ENCODE data around the gene CHFR.
"Not testable (repeated sequence)": the region's sequence is repeated elsewhere in the genome, so short reads cannot be mapped to it uniquely, and the experiment has no call there.

CHFR gene

DNA sequence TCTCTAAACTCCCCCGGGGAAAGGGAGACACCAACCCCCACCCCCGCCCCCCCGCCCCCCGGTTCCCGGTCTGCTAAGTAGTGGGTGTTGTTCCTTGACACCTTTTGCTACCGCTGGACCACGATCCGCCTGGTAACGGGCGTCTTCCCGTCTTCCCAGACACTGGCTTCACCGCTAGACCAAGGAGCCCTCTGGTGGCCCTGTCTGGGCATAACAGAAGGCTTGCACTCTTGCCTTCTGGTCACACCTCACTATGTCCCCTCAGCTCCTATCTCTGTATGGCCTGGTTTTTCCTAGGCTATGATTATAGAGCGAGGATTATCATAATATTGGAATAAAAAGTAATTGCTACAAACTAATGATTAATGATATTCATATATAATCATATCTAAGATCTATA is 78.0 kb downstream of the CHFR start:
- not testable (repeated sequence) for DNase-seq (ENCODE audit: low read depth)

DNA sequence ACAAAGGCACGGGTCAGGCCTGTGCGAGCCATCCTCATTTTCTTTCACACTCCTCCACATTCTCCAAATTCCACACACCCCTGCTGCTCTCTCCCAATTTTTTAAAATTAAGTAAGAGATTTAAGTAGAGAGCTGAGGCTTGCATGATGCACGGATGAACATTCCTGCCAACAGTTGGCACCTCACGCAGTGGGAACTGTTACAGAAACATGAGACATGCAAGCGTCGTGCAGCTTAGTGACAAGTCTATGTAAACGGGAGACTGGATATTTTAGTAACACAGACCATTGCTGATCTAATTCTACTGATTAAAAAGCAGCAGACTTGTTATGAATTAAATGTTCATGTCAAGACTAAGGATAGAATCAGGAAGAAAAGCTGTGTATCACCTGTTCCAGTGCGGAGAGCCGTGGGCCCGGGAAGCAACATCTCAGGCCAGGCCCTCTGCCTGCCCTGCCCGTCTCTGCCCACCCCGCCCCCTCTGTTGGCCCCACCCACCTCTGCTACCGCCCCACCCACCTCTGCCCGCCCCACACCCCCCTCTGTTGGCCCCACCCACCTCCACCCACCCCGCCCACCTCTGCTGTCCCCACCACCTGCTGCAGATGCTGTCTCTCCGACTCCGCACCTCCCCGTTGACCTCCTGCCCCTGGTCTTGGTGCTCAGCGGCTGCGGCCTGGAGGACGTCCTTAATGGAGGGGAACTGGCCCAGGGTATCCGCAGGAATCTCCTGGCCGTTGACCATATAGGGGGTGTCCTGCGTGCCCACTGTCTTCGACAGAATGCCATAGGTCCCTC is 79.9 kb downstream of the CHFR start:
- DNase-seq (ENCODE audit: low read depth): no peak

DNA sequence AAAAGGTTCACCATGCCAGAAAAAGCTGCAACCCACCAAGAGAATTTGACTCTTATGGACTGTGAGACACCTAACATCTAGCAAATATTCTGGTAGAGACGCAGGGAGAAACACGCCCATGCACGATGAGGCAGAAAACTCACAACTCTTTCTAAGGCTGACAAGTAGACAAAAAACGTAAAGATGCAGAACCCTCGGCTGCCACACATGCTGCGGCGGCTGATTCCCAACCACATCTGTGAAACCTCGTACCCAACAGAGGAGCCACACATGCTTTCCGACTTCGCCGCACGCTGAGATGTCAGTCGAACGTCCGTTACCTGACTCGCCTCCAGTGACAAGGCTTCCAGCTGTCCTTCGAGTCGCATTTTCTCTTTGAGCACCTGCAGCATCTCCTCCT is 80.5 kb downstream of the CHFR start:
- no peak for DNase-seq (ENCODE audit: low read depth)

DNA sequence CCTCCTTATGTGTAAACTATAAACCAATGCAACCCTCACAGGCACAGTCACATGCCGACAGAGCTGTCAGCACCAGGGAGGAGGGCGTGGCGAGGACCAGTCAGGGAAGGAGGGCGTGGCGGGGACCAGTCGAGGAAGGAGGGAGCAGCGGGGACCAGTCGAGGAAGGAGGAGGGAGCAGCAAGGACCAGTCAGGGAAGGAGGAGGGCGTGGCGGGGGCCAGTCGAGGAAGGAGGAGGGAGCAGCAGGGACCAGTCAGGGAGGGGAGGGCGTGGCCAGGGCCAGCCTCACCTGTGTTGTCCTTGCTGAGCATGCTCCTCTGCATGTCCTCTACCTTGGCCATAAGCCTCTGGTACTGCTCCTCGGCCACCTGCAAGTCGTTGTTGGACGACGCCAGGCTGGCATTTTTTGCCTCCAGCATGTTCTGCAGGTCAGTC is 83.0 kb downstream of the CHFR start:
- no peak for DNase-seq (ENCODE audit: low read depth)

DNA sequence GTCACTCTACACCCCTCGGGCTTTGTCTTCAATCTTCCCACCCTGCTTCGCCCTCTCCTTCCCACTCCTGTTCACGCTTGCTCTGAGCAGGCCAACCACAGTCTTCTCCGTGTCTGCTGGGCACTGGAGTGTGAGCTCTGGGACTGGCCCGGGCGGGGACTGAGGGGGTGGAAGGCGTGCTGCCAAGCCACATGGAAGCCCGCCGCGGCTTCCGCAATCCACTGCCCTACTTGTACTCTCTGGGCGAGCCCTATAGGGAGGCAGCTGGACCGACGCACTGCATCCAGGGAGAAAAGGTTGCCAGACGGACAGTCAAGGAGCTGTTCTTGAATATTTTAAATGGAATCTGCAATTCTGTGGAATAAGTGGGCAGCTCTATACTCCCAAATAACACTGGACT is 83.5 kb downstream of the CHFR start:
- no peak for DNase-seq (ENCODE audit: low read depth)

DNA sequence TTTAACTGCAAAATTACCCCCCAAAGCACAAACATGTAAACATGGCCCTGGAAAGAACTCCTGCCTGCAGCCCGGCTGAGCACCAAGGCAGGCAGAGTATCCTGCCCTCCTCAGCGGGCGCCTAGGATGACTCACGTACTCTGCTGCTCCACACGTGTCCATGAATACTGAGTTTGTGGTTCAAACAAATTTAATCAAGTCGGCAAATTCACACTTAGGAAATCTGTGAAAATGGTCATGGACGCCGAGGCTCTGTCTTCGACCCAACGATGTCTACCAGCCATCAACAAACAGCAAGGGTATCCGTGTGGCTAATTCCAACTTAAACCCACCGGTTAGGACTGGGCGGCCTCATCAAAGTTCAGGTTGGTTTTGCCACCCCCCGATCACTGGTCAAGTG is 84.3 kb downstream of the CHFR start:
- DNase-seq (ENCODE audit: low read depth): no peak

DNA sequence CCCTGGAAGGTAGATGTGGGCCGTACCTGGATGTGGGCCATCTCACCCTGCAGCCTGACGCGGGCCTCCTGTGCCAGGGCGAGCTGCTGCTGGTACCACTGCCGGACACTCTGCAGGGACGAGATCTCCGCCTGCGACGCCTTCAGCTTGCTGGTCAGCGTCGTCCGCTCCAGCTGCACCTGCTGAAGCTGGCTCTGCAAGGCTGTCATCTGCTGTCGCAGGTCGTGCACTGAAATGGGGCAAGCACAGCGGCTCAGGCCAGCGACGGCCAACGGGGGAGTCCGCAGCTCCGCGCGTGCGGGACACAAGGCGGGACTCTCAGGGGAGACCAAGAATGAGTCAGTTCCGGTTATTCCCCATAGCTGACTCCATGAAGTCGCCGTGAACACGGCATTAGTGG is 85.7 kb downstream of the CHFR start:
- no peak for DNase-seq (ENCODE audit: low read depth)

DNA sequence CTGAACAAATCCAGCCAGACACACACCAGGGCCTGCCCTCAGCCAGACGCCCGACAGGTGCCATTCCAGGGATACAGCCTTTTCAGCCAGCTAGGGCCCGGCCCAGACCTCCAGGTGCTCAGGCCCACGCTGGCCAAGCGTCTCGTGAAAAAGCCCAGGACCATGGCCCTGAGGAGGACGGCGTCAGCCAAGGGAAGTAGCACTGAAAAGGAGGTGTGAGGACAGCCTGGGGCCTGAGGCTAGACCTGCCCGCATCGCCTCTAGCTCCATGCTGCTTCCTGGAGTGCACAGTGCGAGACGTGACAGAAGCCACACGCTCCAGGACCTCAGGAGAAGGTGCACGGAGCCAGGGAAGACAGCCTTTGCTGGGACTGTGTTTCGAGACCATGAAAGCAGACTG is 88.6 kb downstream of the CHFR start:
- no peak for DNase-seq (ENCODE audit: low read depth)

DNA sequence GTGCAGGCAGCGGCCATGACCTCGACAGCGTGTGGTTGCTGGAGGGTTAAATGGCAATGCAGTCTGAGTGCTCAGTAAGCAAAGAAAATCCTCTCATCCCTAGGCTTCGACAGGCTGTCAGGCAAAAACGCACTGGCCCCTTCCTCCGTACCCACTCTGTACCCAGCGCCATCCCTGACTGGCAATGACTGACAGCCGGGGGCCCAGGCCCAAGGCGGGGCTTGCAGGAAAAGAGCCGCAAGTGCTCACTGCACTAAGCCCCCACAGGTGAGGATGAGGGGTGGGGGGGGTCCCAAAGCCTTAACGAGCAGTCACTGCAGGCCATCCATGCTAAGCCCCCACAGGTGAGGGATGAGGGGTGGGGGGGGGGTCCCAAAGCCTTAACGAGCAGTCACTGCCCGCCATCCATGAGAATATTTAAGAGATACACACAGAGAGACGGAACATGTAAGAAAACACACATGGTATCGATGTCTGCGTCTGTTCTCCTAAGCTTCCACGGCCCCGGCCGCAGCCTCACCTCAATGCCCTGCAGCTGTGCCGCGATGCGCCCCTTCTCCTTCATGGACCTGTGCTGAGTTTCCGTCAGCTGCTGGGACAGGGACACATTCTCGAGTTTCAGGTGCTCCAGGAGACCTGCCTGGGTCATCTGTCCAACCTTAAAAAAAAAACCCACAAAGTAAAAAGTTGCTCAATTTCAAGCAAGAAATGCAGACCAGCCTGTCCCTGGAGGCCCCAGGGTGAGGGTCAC is 89.4 kb downstream of the CHFR start:
- no peak for DNase-seq (ENCODE audit: low read depth)

DNA sequence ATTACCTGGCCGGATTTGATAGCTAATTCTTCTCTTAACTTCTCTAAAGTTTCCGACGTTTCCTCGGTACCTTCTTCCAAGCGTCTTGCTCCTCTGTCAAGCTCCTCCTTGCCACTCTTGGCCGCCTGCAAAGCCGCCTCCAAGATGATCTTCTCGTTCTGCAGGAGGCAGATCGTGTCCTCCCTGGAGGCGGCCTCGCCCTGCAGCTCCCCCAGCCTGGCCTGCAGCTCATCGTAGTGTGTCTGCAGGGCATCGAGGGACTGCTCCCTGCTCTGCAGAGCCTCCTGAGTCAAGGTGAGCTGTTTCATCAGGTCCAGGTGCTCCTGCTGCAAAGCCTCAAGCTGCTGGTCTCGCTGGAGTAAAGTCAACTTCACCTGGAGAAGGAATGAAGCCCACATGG is 91.6 kb downstream of the CHFR start:
- no peak for DNase-seq (ENCODE audit: low read depth)

DNA sequence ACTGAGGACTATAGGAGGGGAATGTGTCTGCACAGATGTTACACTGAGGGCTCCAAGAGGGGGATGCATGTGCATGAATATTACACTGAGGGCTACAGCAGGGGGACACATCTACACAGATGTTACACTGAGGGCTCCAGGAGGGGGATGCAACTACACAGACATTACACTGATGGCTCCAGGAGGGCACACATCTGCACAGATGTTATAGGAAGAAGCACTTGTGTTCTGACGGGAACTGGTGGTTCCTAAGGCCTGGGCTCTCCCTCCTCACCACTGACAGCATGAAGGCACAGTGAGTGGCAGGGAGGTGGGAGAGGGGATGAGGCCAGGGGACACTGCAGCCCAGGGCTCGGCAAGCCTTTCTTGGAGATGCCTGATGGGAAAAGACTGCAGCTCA is 95.5 kb downstream of the CHFR start:
- DNase-seq (ENCODE audit: low read depth): not testable (repeated sequence)

DNA sequence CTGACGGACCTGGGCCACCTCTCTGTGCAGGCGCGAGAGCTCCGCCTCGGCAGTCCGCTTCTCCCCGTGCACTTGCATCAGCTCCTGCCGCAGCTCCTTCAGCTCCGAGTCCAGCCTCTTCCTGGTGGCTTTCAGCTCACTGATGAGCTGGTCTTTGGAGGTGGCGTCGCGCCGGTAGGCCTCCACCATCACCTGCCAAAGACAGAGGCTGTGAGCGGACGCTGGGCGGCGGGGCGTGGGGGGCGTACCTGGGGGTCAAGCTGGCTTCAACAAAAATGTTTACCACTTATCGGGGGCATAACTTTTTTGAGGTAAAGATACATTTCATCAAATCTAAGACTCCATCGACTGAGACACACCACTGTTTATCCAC is 98.3 kb downstream of the CHFR start:
- no peak for DNase-seq (ENCODE audit: low read depth)

DNA sequence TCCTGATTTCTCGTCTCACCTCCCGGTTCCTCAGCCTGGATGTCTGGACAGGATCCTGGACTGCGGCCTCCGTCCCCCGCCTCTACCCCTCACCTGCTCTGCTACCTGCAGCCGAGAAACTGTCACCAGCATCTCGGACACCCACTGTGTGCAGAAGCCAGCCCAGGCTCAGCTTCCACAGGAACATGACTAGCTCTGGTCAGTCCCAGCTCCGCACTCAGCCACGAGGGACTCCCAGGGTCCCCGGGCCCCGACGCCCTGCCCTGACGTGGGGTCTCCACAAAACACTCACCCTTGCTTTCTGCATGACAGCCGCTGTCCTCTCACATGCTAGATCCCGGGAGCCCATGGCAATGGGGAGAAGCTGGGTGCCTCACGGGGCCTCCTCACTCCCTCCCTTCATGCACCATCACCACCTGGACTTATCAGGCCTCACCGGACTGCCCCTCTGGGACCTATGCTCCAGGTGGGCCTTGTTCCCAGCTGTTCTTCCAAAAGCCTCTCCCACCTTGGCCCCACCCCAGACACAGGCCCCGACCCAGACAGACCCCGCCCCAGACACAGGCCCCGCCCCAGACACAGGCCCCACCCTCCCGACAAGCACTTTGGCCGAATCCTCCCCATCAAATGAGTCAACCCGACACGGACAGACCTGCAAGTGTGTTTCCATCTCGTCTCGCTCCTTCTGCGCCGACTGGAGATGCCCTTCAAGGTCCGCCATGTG is 98.9 kb downstream of the CHFR start:
- DNase-seq (ENCODE audit: low read depth): no peak

DNA sequence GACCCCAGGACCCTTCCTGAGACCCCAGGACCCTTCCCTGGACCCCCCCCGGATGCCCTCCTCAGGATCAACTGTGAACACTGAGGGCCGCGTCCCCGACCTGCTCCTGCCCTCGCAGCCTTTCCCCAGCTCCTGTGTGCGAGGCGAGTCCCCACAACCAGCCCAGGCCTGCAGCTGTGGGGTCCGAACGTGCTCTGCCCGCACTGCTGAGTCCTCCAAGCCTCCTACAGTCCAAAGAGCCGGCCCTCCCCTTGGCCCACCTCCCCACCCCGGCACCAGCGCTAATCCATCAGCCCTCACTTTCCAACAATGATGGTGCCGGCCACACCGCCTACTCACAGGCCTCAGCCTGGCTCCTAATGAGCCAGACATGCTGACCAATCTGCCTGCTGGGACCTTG is 99.5 kb downstream of the CHFR start:
- no peak for DNase-seq (ENCODE audit: low read depth)

DNA sequence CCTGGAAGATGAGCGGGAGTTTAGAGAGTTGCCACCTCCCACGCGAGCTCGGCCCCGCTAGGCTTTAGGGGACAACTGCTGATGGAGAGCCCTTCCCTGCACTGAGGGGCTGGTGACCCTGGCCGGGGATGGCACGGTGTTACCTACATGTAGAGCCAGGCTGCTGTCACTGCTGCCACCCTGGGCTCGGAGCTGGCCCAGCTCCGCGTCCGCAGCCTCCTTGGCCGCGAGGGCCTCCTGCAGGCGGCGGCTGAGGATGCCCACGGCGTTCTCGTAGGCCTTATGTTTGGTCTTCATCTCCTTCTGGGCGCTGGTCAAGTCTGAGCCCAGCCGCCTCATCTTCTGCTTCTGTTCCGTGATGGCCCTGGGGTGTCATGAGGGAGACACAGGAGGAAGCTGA is 101.2 kb downstream of the CHFR start:
- DNase-seq (ENCODE audit: low read depth): no peak

DNA sequence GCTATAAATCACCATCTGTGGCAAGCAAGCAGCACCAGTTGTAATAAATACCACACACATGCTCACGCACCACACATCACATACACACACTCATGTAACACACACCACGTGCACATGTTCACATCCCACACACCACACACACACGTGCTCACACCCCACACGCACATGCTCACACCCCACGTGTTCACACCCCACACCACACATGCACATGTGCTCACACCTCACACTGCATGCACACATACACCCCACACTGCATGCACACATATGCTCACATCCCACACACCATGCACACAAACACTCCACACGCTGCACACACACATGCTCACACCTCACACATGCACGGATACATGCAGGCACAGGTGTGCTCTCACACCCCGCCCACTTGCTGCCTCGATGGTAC is 102.8 kb downstream of the CHFR start:
- no peak for DNase-seq (ENCODE audit: low read depth)

DNA sequence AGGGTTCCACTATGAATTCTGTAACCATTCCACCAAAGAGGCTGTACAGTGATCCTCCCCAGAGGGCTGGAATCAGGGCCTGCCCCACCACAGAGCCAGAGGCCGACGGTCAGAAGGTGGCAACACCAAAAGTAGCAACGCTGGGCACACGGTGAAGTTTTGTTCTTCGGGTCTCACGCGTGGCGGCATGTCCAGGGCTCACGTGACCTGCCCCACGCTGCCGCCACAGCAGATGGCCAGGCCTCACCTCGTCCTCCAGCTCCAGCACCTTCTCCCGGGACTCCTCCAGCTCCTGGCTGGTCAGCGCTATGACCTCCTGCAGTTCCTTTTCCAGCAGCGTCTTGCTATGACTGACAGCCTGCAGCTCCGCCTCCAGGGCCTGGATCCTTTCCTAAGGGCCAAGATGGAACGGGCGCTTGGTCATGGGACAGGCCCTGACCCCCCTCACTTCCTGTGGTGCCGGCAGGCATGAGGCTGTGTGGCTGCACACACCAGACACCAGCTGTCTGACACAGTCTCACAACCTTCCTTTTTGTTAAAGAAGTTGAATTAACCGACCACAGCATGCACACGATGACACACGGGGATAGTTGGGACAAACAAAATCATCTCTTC is 103.4 kb downstream of the CHFR start:
- no peak for DNase-seq (ENCODE audit: low read depth)

Measured in non-pigmented ciliary epithelial cell (primary cell).